Prostate gland (tissue), 2 donors: ENCODE results near the gene SHOC2. TPM values are rescaled to one million over a fixed set of nuclear protein-coding genes. Genes with fewer than 3 reads are reported as not detected.

ENCODE experiments used
- DNase-seq: peaks from one replicate; pipeline ENCODE4 v3.0.0-alpha.2; 2019; ENCODE audit warnings: low spot score
- H3K27ac ChIP-seq, 2 donors: fragments of 200-600 bp; sonication (generic); 2 replicates each; pipeline ENCODE4 v1.5.1; 2017 to 2019
- H3K27me3 ChIP-seq: fragments of 200-600 bp; sonication (generic); replicated peaks from 2 replicates; pipeline ENCODE4 v1.5.1; 2019; ENCODE audit not compliant: insufficient read depth
- H3K36me3 ChIP-seq, 2 donors: fragments of 200-600 bp; sonication (generic); 1 replicate in 1 of 2; 2 replicates in 1 of 2; pipeline versions ENCODE4 v1.5.1 to v1.8.1; 2017 to 2019
- H3K4me1 ChIP-seq: fragments of 200-600 bp; sonication (generic); replicated peaks from 2 replicates; pipeline ENCODE4 v1.5.1; 2019
- H3K4me3 ChIP-seq, 2 donors: fragments of 200-600 bp; sonication (generic); 2 replicates each; pipeline ENCODE4 v1.5.1; 2017 to 2019
- H3K9me3 ChIP-seq: fragments of 200-600 bp; sonication (generic); 2 replicates; pipeline ENCODE4 v1.5.1; 2017
- CTCF ChIP-seq, 4 experiments: fragments of 200-600 bp in 2 of 4; fragments of 450-650 bp in 2 of 4; sonication (generic) in 2 of 4; IDR thresholded peaks; 1 replicate in 3 of 4; 2 replicates in 1 of 4; pipeline ENCODE4 v1.5.1; 2016 to 2019; ENCODE audit warnings: antibody characterized with exemption in 4 of 4, mild to moderate bottlenecking in 2 of 4, moderate library complexity in 2 of 4
- POLR2A ChIP-seq: fragments of 450-650 bp; IDR thresholded peaks from one replicate; pipeline ENCODE4 v1.6.1; 2016; ENCODE audit warnings: antibody characterized with exemption, mild to moderate bottlenecking
- POLR2AphosphoS5 ChIP-seq: sonication (generic); formaldehyde crosslinking; IDR thresholded peaks from one replicate; pipeline ENCODE4 v1.6.1; 2017; ENCODE audit warnings: antibody characterized with exemption
- WGBS: methylation state at CpG from one replicate; pipeline ENCODE4 v1.1.5; 2018; 5-methylcytosine and 5-hydroxymethylcytosine counted together
- intact Hi-C: fragments of 100-400 bp; cut with DNase I; formaldehyde crosslinking; loops from one replicate; pipeline ENCODE4 v1.14.2; 2022
- total RNA-seq, 2 donors: library from RNA; depleted of rRNA; stranded (reverse); fragments of >200 nt; gene quantifications; one replicate each; pipeline ENCODE4 v1.1.0, GENCODE V29; 2016

The SHOC2 gene
- total RNA-seq, 2 donors from 2014 or later, result 31.3 to 56.1 TPM

GRCh38 chr10:110944792-110945396, 25.5 kb downstream of the SHOC2 start:
- intact Hi-C loops, result no loop called here
- Histone ChIP-seq H3K27me3 (no peaks in the 10 kb centered on the region), H3K4me1 (no peaks in the 10 kb centered on the region), H3K4me3 (no peak overlapping the region), H3K9me3 (no peaks in the 10 kb centered on the region), H3K27ac (no peak overlapping the region), H3K36me3 (no peaks in the 10 kb centered on the region)
- DNase-seq, result no peak
- 87% methylated on average over 5 of the region's 5 CpGs for WGBS
- TF ChIP-seq POLR2A, result no peak

DNA sequence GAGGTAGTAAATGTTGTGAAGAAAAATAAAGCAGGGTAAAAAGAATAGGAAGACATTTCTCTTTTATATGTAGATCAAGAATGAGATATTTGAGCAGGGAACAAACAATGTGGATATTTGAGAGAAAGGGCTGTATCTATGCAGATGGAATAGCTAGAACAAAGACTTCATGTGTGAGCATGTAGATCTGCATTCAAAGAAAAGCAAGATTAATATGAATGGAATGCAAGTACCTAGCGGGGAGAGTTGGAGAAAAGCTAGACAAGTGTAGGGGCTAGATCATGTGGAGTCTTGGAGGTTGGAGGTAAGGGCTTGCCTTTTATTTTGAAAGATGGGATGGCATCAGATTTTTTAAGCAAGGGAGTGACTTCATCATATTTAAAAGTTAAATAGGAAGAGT, 27.1 kb downstream of the SHOC2 start:
- no peak overlapping the region for H3K27ac ChIP-seq
- H3K9me3 ChIP-seq, result no peaks in the 10 kb centered on the region
- no peaks in the 10 kb centered on the region for H3K27me3 ChIP-seq
- no peak for DNase-seq
- 78% methylated on average over 1 of the region's 1 CpG for WGBS
- intact Hi-C loops, result no loop called here
- H3K4me1 ChIP-seq, result no peaks in the 10 kb centered on the region
- H3K36me3 ChIP-seq, result no peaks in the 10 kb centered on the region
- TF ChIP-seq POLR2A (no peak), CTCF (IDR thresholded peaks at IDR 0.05) (no peak), POLR2AphosphoS5 (no peak)
- no peak overlapping the region for H3K4me3 ChIP-seq

DNA sequence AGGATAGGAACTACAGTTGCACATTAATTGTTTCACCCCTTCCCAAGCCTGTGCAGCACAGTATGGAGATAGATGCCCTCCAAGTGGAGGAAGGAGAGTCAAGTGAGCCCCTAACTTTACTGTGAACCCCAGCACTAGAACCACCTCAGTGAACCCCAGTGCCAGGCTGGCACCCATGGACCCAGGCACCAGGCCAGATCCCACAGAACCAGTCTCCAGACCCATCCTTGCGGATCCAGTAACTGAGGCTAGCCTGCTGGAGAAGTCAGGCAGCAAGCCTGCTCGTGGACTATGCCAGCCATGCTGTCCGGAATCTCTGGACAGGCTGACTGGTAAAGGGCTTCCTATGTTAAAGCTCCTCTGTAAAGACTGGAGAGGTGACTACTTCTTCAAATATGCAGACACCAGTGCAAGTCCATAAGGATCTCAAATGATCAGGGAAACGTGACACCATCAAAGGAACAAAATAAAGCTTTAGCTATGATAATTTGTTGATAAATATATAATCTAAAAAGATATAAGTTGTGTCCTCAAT, 27.7 kb downstream of the SHOC2 start:
- 63% methylated on average over 3 of the region's 4 CpGs for WGBS
- no peaks in the 10 kb centered on the region for H3K36me3 ChIP-seq

GRCh38 chr10:110951381-110951780, 32.0 kb downstream of the SHOC2 start:
- Histone ChIP-seq H3K27me3 (no peaks in the 10 kb centered on the region), H3K4me3 (no peak overlapping the region), H3K27ac (no peak overlapping the region), H3K4me1 (no peaks in the 10 kb centered on the region), H3K9me3 (no peaks in the 10 kb centered on the region), H3K36me3 (no peaks in the 10 kb centered on the region)
- 91% methylated on average over 4 of the region's 4 CpGs for WGBS
- DNase-seq, result no peak
- intact Hi-C loops, result no loop called here
- no peak for TF ChIP-seq POLR2A
- no peak for TF ChIP-seq CTCF (IDR thresholded peaks at IDR 0.05)
- TF ChIP-seq POLR2AphosphoS5, result no peak

More for the DNA sequence above, 27.7 kb downstream of the SHOC2 start:
- TF ChIP-seq POLR2A (no peak), POLR2AphosphoS5 (no peak), CTCF (IDR thresholded peaks at IDR 0.05) (no peak)
- no peaks in the 10 kb centered on the region for H3K27me3 ChIP-seq
- H3K9me3 ChIP-seq, result no peaks in the 10 kb centered on the region
- DNase-seq, result no peak
- no peak overlapping the region for H3K27ac ChIP-seq
- no peak overlapping the region for H3K4me3 ChIP-seq
- H3K4me1 ChIP-seq, result no peaks in the 10 kb centered on the region
- intact Hi-C loops, result no loop called here

GRCh38 chr10:110957606-110958005, 38.2 kb downstream of the SHOC2 start:
- 78% methylated on average over 1 of the region's 1 CpG for WGBS
- DNase-seq, result no peak
- TF ChIP-seq POLR2A (no peak), CTCF (IDR thresholded peaks at IDR 0.05) (no peak), POLR2AphosphoS5 (no peak)
- H3K27ac ChIP-seq, result no peak overlapping the region
- H3K9me3 ChIP-seq, result no peaks in the 10 kb centered on the region
- intact Hi-C loops, result no loop called here
- no peaks in the 10 kb centered on the region for H3K27me3 ChIP-seq
- no peaks in the 10 kb centered on the region for H3K36me3 ChIP-seq
- H3K4me1 ChIP-seq, result no peaks in the 10 kb centered on the region
- H3K4me3 ChIP-seq, result no peak overlapping the region
